GM20000 (cell line): ENCODE results near the gene LZTS3.
"Not testable (repeated sequence)": the region's sequence is repeated elsewhere in the genome, so short reads cannot be mapped to it uniquely, and the experiment has no call there.

ENCODE experiments used
- DNase-seq: peaks from one replicate; pipeline ENCODE4 v3.0.0; 2012; ENCODE audit warnings: low spot score
- CTCF ChIP-seq: IDR thresholded peaks from 2 replicates; pipeline ENCODE4 v1.5.1; 2012; ENCODE audit warnings: mild to moderate bottlenecking, control low read depth; ENCODE audit errors: extremely low read depth, missing control alignments

Gene LZTS3

DNA sequence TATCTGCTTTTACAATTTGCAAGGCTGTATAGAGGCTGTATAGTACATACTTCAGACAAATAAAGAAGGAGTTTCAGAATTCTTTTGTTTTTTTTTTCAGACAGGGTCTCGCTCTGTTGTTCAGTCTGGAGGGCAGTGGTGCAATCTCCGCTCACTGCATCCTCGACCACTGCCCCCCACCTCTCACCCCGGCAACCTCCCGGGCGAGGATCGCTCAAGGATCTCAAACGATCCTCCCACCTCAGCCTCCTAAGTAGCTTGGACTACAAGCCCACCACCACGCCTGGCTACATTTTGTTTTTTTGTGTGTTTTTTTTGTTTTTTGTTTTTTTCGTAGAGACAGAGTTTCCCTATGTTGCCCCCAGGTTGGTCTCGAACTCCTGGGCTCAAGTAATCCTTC lies 15.5 kb downstream of the LZTS3 start:
- no peak for DNase-seq
- no peak for TF ChIP-seq CTCF

GRCh38 chr20:3156811-3157619 lies 16.3 kb downstream of the LZTS3 start:
- peak; percentile 67 for DNase-seq
- no peak for TF ChIP-seq CTCF

- DNase-seq, result not testable (repeated sequence)
These were observed 21.2 kb downstream of the LZTS3 start for GRCh38 chr20:3152057-3152644.

DNA sequence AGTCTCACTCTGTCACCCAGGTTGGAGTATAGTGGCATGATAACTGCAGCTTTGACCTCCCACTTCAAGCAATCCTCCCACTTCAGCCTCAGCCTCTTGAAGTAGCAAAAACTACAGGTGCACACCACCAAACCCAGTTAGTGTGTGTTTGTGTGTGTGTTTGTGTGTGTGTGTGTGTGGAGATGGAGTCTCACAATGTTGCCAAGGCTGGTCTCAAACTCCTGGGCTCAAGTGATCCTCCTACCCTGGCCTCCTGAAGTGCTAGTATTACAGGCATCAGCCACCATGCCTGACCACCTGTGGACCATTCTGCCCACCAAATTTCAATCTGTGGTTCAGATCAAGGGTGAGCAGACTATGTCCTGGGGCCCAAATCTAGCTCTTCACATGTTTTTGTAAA lies 22.4 kb downstream of the LZTS3 start:
- DNase-seq, result no peak
- TF ChIP-seq CTCF, result no peak

DNA sequence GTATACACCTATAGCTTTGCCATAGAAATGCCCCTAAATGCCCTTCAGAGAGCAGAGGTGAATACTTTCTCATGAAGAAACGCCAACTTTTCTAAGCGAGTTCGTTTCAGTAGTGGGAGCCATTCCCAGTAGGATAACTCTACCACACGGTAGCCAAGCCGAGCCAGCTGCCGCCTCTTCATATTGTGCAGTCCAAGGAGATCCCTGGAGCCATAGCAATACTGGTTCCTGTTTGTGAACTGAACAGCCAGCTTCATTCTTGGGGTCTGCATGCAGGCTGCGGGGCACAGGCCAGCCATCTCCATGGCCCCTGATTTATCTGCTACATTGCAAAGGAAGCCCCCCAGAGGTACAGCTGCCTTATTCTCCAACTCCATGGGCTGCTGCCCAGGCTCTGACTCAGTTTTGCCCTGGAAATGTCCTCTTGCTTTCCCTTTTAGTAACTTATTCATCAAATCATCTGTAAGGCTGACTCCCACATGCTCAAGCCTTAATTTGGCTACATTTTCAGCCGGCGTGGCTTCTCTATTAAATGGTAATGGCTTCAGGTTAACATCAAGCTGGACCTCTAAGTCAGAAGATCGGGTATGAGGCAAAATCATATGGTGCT lies 26.5 kb downstream of the LZTS3 start:
- no peak for TF ChIP-seq CTCF
- no peak for DNase-seq

DNA sequence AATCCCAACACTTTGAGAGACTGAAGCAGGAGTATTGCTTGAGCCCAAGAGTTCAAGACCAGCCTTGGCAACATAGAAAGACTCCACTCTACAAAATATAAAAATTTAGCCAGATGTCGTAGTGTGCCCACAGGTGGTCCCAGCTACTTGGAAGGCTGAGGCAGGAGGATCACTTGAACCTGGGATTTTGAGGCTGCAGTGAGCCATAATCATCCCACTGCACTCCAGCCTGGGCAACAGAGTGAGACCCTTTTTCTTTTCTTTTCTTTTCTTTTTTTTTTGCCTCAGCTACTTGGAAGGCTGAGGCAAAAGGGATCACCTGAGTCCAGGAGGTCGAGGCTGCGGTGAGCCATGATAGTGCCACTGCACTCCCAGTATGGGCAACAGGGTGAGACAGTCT lies 31.6 kb downstream of the LZTS3 start:
- no peak for TF ChIP-seq CTCF
- no peak for DNase-seq

GRCh38 chr20:3137492-3137891 lies 35.9 kb downstream of the LZTS3 start:
- no peak for TF ChIP-seq CTCF
- DNase-seq, result no peak

GRCh38 chr20:3135507-3136070 lies 37.8 kb downstream of the LZTS3 start:
- TF ChIP-seq CTCF, result no peak
- DNase-seq, result no peak
